ENCODE measurements around the gene GPRC5B.

Gene GPRC5B, protein sequence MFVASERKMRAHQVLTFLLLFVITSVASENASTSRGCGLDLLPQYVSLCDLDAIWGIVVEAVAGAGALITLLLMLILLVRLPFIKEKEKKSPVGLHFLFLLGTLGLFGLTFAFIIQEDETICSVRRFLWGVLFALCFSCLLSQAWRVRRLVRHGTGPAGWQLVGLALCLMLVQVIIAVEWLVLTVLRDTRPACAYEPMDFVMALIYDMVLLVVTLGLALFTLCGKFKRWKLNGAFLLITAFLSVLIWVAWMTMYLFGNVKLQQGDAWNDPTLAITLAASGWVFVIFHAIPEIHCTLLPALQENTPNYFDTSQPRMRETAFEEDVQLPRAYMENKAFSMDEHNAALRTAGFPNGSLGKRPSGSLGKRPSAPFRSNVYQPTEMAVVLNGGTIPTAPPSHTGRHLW

DNA sequence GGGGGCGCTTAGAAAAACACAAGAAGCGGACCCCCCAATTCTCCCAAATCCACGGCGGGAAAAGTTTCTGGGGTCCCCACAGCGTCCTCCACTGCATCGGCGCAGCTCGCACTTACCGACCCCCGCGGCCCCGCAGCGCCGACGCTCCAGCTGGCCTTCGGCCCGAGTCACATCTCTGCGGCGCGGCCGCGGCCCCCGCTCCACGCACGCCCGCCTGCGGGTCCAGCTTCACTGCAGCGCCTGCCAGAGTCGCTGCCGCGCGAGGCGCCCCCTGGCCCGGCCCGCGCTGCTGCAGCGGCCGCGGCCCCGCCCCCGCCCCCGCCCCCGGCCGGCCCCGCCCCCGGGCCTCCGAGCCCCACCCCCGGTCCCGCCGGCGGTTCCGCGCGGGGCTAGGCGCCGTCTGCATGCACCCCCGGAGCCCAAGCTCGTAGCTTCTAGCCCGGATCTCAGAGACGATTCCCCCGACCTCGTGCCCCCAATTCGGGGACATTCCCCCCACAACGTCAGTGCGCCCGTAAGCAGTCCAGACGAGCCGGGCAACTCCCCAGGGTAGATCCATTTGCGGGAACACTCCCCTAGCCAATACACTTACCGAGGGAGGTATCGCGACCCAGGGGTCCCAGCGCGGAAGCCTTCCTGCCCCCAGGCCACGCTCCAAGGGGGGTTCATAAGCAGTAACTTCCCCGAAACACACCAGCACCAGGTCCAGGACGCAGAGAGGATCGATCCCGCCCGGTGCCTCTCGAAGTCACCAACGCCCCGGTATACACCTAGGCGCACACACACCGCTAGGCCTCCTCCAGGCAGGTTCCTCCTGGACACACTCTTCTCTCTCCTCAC is at the start of gene GPRC5B:
GPRC5B (minus strand) TSS at position 238 of the 840 bp plus-strand sequence. CDS start 12,003 bp downstream, outside the sequence.
- Mint-ChIP-seq H3K27me3 (peaks cover 49 to 61% of the 10 kb centered on the region in 2 donors), H3K36me3 (no peaks in the 10 kb centered on the region), H3K4me1 (peaks cover 17 to 41% of the 10 kb centered on the region in 2 donors), H3K27ac (peak within 1 kb of the TSS; percentile 48), H3K9me3 (no peaks in the 10 kb centered on the region), H3K4me3 (peak within 1 kb of the TSS; percentile 79 to 87)
- peak; percentile 46 to 47 for ATAC-seq (replicated peaks)
- no peak for DNase-seq

DNA sequence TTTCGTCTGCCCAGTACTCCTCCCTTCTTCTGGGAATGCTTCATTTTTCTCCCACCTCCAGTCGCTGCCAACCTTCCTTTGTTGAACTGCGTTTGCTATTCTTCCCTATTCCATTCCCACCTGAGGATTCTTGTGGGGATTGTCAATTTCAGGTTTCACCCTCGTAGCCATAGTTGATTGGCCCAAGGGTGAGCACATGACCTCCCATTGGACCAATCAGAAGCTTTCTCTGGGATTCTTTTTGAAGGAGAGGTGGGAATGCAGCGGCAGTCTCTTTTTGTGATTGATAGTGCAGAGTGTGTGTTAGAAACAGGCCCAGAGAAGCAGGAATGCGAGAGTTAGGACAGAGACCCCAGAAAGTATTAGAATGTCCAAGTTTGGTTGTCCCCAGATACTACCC is 49.1 kb upstream of the GPRC5B start:
- Mint-ChIP-seq H3K36me3 (no peaks in the 10 kb centered on the region), H3K27ac (no peak overlapping the region)

DNA sequence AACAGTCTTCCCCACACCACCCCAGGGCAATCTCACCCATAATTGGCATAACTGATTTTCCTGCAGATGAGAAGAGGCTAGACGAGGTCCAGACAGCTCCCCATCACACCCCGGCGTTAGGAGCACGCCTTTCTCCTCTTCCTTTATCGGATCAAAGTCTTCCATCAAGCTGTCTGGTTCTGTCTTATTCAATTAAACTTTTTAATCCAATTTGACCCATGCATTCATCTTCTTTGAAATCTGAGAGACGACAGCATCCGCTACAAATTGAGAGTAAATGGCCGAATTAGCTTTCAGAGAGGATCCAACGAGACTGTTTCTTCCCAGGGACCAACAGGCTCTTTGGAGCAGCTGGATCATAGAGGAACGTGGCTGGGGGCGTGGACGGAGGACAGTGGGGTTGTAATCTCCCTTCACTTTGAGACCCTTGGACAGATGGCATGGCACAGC is 44.4 kb upstream of the GPRC5B start:
- no peak overlapping the region for H3K27ac Mint-ChIP-seq
- no peak overlapping the region for H3K4me3 Mint-ChIP-seq
- no peaks in the 10 kb centered on the region for H3K36me3 Mint-ChIP-seq
- ATAC-seq (replicated peaks) (no peak), DNase-seq (no peak)
- peaks cover 0 to 6% of the 10 kb centered on the region in 2 donors for H3K27me3 Mint-ChIP-seq
- no peaks in the 10 kb centered on the region for H3K4me1 Mint-ChIP-seq
- no peaks in the 10 kb centered on the region for H3K9me3 Mint-ChIP-seq

More for the DNA sequence above, 49.1 kb upstream of the GPRC5B start:
- Mint-ChIP-seq H3K9me3 (no peaks in the 10 kb centered on the region), H3K27me3 (peaks cover 0 to 6% of the 10 kb centered on the region in 2 donors), H3K4me1 (no peaks in the 10 kb centered on the region), H3K4me3 (no peak overlapping the region)
- DNase-seq (no peak), ATAC-seq (replicated peaks) (no peak)

DNA sequence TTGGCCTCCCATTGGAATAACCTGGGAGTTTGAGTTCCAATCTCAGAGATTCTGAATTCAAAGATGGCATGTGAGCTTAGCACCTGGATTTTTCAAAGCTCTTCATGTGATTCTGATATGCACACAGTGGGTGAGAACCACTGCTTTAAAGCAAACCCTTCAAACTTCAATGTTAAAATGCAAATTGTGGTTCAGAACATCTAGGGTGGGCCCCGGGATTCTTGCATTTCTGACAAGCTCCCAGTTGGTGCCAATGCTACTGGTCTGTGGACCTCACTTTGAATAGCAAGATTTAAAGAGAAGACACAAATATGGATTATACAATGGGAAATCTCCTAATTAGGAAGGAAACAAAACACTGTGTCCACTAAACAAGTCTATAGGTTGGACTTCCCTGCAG is 43.8 kb upstream of the GPRC5B start:
- no peak for ATAC-seq (replicated peaks)
- no peaks in the 10 kb centered on the region for H3K4me1 Mint-ChIP-seq

DNA sequence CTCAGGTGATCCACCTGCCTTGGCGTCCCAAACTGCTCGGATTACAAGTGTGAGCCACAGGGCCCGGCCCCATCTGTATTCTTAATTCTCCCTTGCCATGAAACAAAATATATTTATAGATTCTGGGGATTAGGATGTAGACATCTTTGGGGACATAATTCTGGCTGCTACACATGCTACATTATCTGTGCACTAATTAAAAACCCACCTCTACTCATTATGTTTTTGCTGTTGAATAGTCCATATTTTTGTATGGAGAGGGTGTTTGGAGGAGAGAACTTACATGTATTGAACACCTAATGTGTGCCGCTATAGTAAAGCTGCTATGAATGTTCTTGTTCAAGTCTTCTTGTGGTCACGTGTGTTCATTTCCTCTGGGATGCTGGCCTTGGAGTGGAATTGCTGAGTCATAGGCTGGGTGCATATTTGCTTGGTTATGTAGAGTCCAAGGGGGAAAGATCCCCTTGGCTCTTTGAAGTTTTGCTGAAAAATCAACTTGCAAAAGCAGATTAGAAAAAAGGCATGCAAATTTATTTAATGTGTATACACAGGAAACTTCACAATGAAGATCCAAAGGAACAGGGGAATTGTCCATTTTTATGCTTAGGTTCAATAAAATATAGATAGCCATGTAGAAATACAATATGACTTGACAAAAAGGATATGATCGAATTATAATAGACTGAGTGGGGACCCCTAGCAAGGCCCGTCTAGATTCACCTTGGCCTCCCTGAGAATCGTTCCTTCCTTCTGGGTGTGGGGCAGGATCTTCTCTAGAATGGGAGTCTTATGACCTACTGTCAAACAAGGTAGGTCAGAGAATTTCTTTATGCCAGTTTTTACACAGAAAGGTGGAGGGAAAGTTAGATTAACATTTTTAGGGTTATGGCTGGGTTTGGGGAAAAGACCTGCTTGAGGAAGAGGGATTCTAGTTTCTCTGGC is 42.1 kb upstream of the GPRC5B start:
- ATAC-seq (replicated peaks) (no peak), DNase-seq (no peak)
- H3K4me3 Mint-ChIP-seq, result no peak overlapping the region
- H3K36me3 Mint-ChIP-seq, result no peaks in the 10 kb centered on the region
- H3K4me1 Mint-ChIP-seq, result no peaks in the 10 kb centered on the region
- H3K27me3 Mint-ChIP-seq, result peaks cover 0 to 11% of the 10 kb centered on the region in 2 donors
- H3K27ac Mint-ChIP-seq, result no peak overlapping the region
- no peaks in the 10 kb centered on the region for H3K9me3 Mint-ChIP-seq

More for the DNA sequence above, 43.8 kb upstream of the GPRC5B start:
- no peak overlapping the region for H3K27ac Mint-ChIP-seq
- no peak overlapping the region for H3K4me3 Mint-ChIP-seq
- no peaks in the 10 kb centered on the region for H3K9me3 Mint-ChIP-seq
- H3K27me3 Mint-ChIP-seq, result peaks cover 0 to 8% of the 10 kb centered on the region in 2 donors
- no peak for DNase-seq
- H3K36me3 Mint-ChIP-seq, result no peaks in the 10 kb centered on the region

DNA sequence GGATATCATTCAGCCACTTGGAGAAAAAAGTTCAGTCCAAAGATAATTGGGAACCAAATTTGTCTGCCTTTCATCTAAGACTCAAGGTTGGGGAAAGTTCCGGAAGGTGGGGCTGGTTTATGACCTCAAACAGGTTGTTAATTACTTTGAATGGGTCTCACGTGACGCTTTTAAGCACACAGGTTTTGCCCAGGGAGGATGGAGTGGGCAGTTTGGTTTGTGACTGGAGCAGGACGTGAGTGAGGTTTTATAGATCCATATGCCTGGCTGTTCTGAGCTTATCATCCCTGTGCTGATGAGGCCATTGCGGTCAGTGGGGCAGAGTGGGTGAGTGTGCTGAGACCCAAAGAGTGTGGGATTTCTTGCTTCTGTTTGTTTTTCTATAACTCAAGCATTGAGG is 38.7 kb upstream of the GPRC5B start:
- ATAC-seq (replicated peaks), result no peak
- peaks cover 4 to 15% of the 10 kb centered on the region in 2 donors for H3K27me3 Mint-ChIP-seq
- no peak overlapping the region for H3K4me3 Mint-ChIP-seq
- H3K36me3 Mint-ChIP-seq, result no peaks in the 10 kb centered on the region
- DNase-seq, result no peak
- H3K4me1 Mint-ChIP-seq, result no peaks in the 10 kb centered on the region
- no peak overlapping the region for H3K27ac Mint-ChIP-seq
- no peaks in the 10 kb centered on the region for H3K9me3 Mint-ChIP-seq

DNA sequence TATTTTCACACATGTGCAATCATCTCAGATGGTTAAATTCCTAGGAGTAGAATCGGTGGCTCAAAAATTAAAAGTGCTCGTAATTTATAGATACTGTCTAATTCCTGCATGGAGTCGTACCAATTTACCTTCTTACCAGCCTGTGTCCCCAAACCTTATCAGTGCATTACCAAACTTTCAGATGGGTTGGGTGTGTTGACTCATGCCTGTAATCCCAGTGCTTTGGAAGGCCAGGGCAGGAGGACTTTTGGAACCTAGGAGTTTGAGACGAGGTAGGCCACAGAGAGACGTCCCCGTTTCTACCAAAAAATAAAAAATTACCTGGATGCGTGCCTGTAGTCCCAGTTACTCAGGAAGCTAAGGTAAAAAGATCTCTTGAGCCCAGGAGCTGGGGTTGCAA is 34.5 kb upstream of the GPRC5B start:
- Mint-ChIP-seq H3K27ac (no peak overlapping the region), H3K36me3 (no peaks in the 10 kb centered on the region), H3K4me1 (no peaks in the 10 kb centered on the region), H3K27me3 (peaks cover 8 to 18% of the 10 kb centered on the region in 2 donors), H3K9me3 (peaks cover 0 to 4% of the 10 kb centered on the region in 2 donors), H3K4me3 (no peak overlapping the region)
- no peak for DNase-seq
- no peak for ATAC-seq (replicated peaks)

DNA sequence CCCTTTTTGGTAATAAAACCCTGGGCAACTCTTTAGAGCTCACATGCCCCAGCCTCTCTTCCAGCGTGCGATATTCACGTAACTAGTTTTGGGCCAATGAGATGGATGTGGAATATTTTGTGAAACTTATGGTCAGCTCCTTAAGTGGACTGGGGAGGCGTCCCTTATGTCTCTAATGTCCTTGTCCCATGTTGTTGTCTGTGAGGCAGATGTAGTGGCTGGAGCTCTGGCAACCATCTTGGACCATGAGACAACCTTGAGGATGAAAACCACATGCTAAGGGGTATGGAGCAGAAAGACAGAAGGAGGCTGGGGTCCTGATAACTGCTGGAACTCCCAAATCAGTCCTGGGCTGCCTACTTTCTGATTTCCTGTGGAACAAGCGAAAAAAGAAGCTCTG is 31.4 kb upstream of the GPRC5B start:
- H3K36me3 Mint-ChIP-seq, result no peaks in the 10 kb centered on the region
- peaks cover 4 to 8% of the 10 kb centered on the region in 2 donors for H3K27me3 Mint-ChIP-seq
- peaks cover 0 to 5% of the 10 kb centered on the region in 2 donors for H3K9me3 Mint-ChIP-seq
- no peak for DNase-seq
- H3K4me3 Mint-ChIP-seq, result no peak overlapping the region
- no peaks in the 10 kb centered on the region for H3K4me1 Mint-ChIP-seq
- ATAC-seq (replicated peaks), result no peak
- no peak overlapping the region for H3K27ac Mint-ChIP-seq

DNA sequence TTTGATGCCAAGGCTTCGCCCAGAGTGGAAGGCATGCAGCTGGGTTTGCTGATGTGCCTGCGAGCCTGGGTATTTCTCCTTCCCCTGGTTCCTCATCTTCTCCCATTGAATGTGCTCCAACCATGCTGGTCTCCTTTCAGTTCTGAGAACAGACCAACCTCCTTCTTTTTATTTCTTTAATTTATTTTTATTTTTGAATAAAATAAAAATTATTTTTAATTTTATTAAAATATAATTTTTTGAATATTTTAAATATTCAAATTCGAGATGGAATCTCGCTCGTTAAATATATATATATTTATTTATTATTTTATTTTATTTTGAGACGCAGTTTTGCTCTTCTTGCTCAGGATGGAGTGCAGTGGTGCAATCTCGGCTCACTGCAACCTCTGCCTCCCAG is 30.2 kb upstream of the GPRC5B start:
- Mint-ChIP-seq H3K36me3 (no peaks in the 10 kb centered on the region), H3K9me3 (peaks cover 0 to 6% of the 10 kb centered on the region in 2 donors), H3K27me3 (peaks cover 4 to 6% of the 10 kb centered on the region in 2 donors), H3K27ac (no peak overlapping the region), H3K4me1 (no peaks in the 10 kb centered on the region), H3K4me3 (no peak overlapping the region)
- no peak for DNase-seq
- ATAC-seq (replicated peaks), result no peak

DNA sequence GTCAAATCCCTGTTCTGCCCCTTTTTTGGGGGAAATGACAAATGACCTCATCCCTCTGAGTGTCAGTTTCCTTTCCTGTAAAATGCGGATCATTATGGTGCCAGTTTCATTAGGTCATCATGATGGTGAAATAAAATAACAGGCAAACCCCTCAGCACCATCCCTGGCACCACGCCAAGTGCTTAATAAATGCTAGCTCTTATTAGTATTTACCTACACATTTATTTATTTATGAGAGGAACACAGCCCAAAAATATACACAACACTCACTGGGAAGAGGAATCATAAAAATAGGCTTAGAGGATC is 28.6 kb upstream of the GPRC5B start:
- ATAC-seq (replicated peaks) (no peak), DNase-seq (no peak)
- H3K27me3 Mint-ChIP-seq, result peaks cover 8 to 14% of the 10 kb centered on the region in 2 donors
- H3K36me3 Mint-ChIP-seq, result no peaks in the 10 kb centered on the region
- no peak overlapping the region for H3K27ac Mint-ChIP-seq
- H3K4me1 Mint-ChIP-seq, result no peaks in the 10 kb centered on the region
- H3K4me3 Mint-ChIP-seq, result no peak overlapping the region
- peaks cover 0 to 6% of the 10 kb centered on the region in 2 donors for H3K9me3 Mint-ChIP-seq

DNA sequence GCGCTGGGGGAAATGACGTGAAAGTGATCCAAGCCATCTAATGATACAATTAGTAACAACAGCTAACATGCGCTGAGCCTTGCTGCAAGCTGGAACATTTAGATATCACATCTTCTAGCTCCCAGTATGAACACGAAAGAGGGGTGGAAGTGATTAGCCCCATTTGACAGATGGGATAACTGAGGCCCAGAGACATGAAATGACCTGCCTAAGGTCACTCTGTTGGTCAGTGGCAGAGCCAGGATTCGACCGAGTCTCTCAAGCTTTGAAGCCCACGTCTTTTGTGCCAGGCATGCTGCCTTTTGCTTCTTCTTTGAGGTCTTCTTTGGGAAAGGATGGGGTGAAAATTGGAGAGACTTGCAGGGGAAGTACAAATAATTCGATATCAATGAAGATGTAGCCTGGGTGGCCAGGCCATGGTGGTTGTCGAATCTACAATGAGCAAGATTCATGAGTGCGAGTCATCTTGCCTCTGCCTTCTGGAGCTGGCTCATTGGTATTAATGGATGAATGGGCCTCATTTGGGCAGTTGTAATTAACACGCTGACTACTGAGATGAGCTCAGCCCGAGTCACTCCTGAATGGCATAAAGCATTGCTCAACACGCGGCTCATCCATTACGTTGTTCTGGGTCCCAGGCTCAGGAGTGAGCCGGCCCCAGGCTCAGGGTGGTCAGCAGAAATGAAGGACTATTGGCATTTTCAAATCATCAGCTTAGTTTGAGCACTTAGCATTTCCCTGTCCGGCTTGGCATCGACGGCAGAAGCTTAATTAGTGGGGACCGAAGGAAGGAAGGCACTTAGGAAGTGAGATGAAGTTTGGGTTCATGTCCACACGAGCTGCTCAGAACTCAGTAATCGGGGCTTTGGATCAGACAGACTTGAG is 28.0 kb upstream of the GPRC5B start:
- no peak overlapping the region for H3K27ac Mint-ChIP-seq
- ATAC-seq (replicated peaks), result no peak
- no peaks in the 10 kb centered on the region for H3K36me3 Mint-ChIP-seq
- DNase-seq, result no peak
- no peak overlapping the region for H3K4me3 Mint-ChIP-seq
- peaks cover under 1 to 4% of the 10 kb centered on the region in 2 donors for H3K4me1 Mint-ChIP-seq
- H3K9me3 Mint-ChIP-seq, result peaks cover 0 to 6% of the 10 kb centered on the region in 2 donors
- peaks cover 13 to 20% of the 10 kb centered on the region in 2 donors for H3K27me3 Mint-ChIP-seq

DNA sequence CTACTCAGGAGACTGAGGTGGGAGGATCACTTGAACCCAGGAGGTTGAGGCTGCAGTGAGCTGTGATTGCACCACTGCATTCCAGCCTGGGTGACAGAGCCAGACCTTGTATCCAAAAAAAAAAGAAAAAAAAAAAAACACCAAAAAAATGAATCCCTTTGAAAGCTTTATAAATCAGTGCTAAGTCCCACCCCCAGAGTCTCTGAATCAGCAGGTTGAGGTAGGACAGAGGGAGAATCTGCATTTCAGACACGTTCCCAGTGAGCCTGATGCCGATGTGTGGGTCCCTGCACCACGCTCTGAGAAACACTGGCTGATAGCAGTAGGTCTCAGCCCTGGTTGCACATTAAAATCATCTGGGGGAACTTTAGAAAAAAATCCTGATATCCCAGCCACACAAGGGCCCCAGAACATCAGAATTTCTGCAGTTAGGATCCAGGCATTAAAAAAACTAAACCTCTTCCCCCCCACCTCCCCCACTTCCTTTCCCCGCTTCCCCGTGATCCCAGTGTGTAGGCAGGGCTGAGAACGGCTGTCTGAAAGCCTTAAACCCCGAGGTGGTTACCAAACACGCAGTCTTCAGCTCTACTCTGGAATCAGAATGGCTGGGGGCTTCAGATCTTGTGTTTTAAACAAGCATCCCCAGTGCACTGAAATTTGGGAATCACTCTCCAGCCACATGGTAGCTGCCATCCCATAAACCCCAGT is 27.3 kb upstream of the GPRC5B start:
- Mint-ChIP-seq H3K4me1 (peaks cover 4 to 11% of the 10 kb centered on the region in 2 donors), H3K27ac (no peak overlapping the region), H3K9me3 (peaks cover 0 to 9% of the 10 kb centered on the region in 2 donors), H3K36me3 (no peaks in the 10 kb centered on the region), H3K4me3 (no peak overlapping the region), H3K27me3 (peaks cover 18 to 24% of the 10 kb centered on the region in 2 donors)
- ATAC-seq (replicated peaks) (no peak), DNase-seq (no peak)

DNA sequence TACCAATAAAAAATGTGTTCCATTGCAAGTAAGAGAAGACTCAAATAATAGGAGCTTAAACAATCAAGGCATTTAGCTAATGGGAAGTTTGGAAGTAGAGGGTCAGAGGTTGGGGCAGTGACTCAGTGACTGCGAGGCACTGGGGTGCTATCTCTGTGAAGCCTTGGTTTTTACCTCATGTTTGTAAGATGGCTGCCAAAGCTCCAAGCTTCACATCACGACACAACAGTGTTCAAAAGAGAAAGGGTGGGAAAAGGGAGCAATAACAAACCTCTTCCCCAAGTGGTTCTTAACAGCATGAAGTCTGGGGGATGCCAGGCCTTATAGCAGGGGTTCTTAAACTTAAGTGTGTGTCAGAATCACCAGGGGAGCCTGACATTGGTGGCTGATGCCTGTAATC is 26.6 kb upstream of the GPRC5B start:
- ATAC-seq (replicated peaks) (no peak), DNase-seq (no peak)
- Mint-ChIP-seq H3K4me1 (peaks cover 4 to 11% of the 10 kb centered on the region in 2 donors), H3K27me3 (peaks cover 21 to 24% of the 10 kb centered on the region in 2 donors), H3K27ac (no peak overlapping the region), H3K36me3 (no peaks in the 10 kb centered on the region), H3K9me3 (peaks cover 0 to 9% of the 10 kb centered on the region in 2 donors), H3K4me3 (no peak overlapping the region)
